NCI-H2107 treated with DMSO at 0.1 percent for 48 hours (cell line): ENCODE results near the gene OTOGL.
"Not testable (repeated sequence)": the region's sequence is repeated elsewhere in the genome, so short reads cannot be mapped to it uniquely, and the experiment has no call there.

Source experiments
- DNase-seq: peaks from one replicate; lab custom pipeline; 2025; ENCODE audit not compliant: unreplicated experiment; lab: John Stamatoyannopoulos, UW

Gene OTOGL

DNA sequence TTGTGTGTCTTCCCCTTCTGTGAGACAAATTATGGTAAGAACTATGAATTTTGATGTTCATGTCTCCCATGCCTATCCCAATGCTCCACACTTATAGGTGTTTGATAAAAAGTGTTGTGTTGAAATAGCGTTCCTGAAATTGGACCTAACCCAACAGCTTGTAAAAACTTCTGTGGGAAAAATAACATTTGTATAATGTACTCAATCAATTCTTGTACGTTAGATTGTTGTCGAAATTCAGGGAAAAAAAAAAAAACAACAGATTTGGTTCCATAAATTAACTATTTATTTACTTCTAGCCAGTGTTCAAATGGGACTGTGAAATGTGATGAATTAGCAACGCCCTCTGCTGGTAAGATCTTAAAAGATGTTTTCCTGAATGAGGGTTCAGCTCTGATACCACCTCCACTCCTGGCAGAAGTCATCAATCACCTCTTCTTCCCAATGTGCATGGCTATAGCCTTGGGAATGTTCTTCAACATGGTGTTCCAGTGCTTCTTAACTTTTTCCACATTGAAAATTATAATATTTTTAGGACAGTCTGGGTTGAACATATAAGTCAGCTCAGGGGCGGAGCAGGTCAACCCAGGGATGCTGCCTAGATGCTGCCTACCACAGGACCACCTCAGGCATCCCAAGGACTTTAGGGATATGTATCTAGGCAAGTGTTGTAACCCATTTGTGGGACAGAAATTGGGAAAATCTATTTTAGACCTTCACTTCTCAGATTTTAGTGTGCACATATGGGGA, 170.6 kb downstream of the OTOGL start:
- peak; percentile 50 for DNase-seq

DNA sequence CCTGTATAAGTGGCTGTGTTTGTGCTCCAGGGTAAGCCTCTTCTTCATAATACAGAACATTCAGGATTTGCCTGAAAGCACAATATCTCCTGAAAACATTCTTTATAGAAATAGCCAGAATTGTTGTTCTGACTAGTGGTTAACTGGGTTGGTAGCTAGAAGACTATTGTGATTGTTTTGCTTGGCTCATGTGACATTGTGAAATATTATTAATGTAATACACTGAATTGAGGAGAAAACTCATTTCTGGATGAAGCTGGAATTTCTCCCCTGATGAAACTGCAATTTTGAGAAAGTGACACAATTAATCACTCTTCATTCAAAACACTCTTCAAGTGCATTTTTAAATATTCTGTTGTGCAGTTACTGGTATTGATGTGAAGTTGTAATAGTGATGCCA, 172.4 kb downstream of the OTOGL start:
- no peak for DNase-seq

DNA sequence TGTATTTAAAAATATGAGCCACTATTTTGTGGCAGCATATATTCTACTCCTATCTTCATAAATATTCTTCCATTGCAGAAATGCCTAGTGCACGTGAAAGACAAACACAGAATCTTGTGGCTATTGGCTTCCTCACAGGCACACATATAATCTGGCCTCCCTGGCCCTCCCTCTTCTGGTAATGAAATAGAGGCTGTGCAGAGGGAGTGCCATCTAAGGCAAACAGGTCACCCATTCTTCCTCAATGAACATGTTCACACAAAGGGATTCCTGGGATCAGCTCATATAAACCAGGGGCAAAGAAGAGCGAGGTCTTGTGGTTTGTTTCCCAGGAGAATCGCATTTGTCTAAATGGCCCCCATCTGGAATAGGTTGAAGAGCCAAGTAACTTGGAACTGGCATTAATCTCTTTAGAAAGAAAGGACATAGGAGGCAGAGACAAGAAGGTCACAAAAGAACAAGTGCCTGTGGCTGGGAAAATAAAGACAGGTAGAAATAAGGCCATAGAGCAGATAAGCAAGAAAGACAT, 173.1 kb downstream of the OTOGL start:
- DNase-seq = no peak

DNA sequence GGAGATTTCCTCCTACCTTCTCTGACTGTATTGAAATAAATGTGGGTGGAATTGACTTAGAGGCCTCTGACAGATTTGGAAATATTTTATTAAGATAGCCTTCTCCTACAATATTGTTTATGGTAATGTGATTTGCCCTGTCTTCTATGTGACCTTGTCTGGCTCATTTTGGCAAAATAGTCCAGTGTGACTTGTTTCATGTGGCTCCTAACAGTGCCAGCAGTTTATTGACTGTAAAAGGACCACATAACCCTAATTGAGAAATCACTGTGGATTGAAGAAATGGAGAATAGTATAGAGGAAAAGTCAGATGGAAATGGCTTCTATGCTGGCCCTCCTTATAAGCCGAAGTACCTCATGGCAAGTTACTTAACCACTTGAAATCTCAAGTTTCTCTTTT, 173.8 kb downstream of the OTOGL start:
- no peak for DNase-seq

DNA sequence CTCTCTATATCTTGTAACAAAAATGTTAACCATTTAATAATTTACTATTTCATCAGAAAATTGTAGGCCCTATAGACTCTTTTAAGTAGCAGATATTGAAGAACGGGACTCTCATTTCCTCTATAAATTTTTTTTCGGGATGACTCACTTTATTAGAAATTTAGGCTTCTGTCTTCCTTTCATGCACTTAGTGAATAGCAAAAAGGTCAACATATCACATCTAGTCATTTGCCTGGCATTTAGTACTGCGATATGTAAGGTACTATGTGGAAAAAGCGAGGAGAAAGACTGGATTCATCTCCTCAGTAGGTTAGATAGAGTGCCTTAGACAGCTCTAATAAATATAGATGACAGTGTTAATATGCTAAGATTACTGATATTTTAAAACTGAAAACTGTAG, 178.4 kb downstream of the OTOGL start:
- no peak for DNase-seq

DNA sequence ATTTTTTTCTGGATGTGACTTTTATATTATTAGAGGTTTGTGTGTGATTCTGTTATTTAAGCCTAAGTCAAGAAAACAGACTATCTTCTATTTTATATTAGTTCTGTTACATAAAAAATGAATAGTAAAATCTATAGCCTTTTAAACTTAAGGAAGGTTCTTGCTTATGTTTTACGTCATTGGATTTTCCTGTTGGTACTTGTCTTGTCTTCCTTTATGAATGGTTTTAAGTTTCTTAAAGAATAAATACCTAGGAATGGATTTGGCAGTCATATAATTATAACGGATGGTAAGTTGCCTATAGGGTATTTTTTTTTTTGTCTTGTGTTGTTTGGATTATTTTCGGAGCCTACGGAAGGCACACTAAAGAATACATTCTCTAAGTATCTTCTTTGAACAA, 182.9 kb downstream of the OTOGL start:
- no peak for DNase-seq

DNA sequence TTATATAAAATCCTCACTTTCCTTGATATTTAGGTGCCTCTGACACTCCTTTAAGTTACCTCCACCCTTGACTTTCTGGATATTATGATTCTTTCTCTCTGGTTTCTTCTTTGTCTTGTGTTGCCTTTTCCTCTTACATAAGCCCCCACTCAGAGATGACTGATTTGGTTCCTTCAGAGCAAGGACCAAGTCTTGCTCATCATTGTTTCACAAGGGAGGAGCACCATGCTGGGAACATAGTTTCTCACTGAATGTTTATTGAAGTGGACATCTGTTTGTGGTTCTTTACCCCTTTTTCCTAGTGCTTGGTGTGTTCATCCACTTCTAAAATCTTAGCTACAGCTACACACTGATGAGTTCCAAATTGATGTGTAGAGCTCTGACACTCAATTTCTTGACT, 183.4 kb downstream of the OTOGL start:
- no peak for DNase-seq

DNA sequence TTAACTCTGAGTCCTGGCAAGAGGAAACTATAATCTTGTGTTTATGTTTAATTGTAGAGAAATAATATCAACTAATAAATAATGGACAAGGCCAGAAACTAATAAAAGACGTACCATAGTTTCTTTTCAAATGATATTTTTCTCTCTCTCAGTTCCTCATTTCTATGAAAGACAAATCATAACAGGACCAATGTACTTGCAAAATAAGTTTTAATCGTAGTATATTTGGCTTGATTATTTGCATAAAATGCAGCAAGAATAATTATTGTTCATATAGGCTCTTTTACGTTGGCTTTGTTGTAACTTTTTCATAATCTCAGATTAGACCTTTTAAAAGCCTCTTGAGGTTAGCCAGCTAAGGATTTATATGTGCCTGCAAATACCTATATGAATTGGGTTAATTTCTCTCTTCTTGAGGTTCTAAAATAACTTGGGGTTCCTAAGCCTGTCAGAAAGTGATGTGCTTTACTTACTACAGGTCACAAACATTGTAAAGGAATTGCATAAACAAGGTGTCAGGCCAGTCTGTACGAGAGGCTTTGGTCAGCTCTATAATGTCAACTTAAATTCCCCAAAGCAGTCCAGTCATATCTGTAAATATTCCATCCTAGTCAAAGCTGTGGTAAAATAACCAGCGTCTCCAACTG, 191.9 kb downstream of the OTOGL start:
- DNase-seq = no peak

DNA sequence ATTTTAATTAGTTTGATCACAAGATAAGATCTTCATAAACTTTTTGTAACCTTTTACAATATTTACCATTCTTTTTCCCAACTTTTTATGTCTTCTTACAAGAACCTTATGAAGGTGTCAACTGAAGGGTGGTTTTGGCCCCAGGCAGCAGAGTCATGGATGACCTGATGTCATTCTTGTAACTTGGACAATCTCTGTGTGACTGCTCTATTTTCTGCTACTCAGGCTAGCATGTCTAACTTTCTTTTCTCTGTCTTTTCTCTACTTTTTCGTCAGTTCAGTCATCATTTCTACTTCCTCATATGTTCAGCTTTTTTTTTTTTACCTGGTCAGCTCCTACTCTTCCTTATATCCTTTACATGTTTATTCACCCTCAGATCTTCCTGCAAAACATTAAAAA, 194.0 kb downstream of the OTOGL start:
- DNase-seq = no peak

DNA sequence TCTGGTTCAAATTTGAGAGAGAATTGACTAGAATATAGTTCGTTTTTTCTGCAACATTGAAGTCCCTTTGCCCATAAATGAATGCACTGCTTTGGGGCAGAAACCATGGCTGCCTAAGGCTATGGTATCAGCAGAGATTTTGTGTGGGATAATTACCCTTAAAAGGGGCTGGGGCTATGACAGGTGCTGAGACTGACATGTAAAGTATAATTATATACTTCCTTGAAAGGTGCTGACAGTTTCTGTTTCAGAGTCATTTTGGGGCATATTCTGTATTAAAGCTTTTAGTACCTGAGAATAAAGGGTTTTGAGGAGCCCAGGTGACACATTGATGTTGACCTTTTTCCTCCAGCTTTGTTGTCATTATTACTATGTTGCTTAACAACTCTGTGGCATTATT, 194.4 kb downstream of the OTOGL start:
- no peak for DNase-seq

DNA sequence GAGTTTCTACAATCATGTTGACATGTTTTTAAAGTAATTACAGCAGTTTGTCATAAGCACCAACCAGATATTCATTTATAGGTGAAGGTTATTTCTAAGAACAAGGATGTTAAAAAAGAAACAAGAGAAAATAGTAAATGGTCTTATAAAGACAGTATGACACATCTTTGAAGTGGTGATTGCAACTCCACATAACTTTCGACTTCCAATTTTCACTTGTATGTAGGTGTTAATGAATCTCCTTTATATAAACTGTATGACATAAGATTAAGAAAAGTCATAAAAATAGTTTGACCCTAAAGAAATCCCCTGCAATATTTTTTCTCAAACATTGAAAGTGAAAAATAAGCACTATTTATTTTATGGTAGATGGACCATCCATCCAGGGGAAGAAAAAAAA, 199.9 kb downstream of the OTOGL start:
- no peak for DNase-seq

DNA sequence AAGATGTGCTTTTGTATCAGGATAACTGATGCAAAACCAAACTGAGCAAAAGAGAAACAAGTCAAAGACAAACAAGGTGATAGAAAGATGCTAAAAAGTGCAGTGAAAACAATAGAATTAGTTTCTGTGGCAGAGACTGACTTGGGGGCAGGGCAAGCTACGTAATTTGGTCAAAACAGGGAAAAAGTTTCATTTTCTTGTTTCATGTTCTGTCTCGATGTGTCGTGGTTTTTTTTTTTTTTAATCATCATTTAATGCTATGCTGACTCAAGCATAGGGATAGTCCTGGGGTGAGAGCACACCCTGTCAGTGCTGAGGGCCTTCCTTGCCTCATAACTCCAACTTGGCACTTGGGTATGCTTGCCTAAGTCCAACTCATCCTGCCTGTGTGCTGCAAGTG, 200.6 kb downstream of the OTOGL start:
- DNase-seq = no peak

DNA sequence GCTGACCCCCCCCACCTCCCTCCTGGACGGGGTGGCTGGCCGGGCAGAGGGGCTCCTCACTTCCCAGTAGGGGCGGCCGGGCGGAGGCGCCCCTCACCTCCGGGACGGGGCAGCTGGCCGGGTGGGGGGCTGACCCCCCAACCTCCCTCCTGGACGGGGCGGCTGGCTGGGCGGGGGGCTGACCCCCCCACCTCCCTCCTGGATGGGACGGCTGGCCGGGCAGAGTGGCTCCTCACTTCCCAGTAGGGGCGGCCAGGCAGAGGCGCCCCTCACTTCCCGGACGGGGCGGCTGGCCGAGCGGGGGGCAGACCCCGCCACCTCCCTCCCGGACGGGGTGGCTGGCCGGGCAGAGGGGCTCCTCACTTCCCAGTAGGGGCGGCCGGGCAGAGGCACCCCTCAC, 208.1 kb downstream of the OTOGL start:
- DNase-seq = not testable (repeated sequence)

DNA sequence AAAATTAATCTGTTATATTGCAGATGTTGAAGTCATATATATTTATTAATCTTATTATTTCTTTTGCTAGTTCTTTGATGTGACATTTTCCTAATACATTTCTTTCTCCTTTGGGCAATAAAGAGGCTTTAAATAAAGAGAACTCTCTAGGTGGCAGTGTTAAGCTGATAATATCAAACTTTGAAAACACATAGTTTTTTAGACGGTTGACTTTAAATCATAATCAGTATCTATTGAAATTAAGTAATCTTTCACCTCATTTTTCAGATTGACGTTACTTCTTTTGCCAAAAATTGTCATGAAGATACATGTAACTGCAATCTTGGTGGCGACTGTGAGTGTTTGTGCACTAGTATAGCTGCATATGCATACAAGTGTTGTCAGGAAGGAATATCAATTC, 213.9 kb downstream of the OTOGL start:
- no peak for DNase-seq

DNA sequence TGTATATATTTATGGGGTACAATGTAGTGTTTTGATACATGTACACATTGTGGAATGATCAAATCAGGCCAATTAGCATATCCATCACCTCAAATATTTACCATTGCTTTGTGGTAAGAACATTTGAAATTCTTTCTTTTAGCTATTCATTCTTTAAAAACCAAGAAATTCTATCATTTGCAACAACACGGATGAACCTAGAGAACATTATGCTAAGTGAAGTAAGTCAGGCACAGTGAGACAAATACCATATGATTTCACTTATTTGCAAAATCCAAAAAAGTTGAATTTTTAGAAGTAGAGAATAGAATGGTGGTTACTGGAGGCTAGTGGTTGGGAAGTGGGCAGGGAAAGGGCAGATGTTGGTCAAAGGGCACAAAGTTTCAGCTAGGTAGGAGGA, 215.4 kb downstream of the OTOGL start:
- no peak for DNase-seq

DNA sequence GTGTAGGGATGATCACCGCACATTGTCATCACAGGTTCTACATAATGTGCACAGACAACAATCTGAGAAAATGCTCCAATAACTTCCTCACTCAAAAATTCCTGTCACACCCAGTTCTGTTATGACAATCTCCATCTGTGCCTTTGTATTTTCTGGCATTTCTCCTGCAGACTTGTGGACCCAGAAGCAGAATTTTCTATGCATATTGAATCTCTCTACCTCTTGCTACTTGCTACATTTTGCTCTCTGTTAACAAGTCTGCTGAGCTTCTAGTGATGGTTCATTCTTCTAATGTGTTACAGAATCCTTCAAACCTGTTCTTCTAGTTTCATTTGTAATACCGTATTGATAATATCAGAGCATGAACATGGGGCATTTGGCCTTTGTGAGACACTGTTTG, 216.9 kb downstream of the OTOGL start:
- DNase-seq = no peak

DNA sequence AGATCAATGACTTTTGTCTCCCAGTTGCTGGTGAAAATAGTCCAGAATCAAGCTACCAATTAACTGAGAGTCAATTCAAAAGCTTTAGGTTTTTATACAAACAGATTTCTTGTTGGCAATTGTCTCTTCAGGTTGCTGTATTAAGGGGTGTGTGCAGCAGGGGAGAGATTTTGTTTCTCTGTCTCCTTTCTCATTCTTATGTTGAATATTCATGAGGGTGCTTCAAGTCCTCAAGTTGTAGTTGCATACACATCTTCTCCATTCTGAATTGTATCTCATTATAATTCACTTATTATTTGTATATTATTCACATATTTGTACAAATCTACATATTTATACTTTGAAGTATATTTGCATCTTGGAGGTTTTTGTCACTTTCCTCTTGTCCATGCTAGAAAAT, 218.0 kb downstream of the OTOGL start:
- no peak for DNase-seq

DNA sequence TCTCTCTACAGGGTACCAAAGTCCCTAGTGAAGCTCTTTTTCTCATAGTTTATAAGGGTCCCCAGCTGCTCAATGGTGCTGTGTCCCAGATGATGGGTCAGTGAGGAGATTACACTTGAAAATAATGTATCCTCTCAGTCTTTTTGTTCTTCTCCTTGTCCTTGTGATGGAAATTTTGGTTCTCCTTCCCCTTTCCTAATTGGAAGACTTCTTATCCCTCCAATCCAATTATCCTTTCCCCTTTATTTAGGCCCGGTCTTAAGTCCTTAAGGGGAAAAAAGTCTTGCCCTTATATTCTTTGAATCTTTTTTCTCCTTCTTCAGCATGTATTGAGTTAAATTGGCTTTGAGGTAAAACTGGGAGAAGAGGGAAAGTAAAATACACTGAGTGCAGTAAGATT, 218.6 kb downstream of the OTOGL start:
- DNase-seq = no peak

DNA sequence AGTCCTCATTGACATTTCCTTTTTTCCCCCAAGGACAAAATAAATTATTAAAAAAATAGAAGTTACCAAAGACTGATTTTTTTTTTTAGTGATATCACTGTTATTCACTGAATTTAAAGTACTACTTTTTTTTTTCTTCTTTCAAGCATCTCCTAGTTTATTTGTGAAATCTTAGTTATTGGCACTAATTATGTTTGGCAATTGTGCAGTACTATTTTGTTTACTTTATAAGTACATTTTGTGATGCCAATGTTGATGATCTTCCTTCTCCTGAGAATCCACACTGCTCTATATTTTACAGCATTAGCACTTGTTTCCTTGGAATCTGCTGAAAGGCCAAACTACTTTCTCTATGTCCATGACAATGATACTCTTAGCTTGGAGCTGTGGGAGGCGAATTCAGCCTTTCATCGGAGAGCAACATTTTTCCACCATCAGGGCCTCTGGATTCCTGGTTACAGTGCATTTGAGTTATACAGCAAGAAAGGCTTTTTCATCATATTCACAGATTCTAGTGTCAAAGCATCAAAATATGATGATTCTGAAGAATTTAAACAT, 220.9 kb downstream of the OTOGL start:
- DNase-seq = no peak

DNA sequence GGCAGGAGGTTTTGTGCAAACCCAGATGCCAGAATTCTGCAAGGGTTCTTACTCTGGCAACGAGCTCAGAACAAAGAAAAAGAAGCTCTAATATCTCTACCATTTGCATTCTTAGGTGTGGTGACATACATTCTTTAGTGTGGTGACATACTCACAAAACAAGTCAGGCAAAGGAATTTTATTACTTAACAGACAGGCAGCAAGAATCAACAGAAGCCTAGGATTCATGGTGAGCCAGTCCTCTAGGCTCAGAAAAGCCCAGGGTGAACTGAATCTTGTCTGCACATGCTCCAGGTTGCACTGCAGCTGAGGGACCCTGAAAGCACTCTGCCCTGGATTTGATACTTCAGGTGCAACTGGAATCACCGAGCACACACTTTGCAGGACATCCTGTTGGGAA, 222.3 kb downstream of the OTOGL start:
- DNase-seq = no peak

DNA sequence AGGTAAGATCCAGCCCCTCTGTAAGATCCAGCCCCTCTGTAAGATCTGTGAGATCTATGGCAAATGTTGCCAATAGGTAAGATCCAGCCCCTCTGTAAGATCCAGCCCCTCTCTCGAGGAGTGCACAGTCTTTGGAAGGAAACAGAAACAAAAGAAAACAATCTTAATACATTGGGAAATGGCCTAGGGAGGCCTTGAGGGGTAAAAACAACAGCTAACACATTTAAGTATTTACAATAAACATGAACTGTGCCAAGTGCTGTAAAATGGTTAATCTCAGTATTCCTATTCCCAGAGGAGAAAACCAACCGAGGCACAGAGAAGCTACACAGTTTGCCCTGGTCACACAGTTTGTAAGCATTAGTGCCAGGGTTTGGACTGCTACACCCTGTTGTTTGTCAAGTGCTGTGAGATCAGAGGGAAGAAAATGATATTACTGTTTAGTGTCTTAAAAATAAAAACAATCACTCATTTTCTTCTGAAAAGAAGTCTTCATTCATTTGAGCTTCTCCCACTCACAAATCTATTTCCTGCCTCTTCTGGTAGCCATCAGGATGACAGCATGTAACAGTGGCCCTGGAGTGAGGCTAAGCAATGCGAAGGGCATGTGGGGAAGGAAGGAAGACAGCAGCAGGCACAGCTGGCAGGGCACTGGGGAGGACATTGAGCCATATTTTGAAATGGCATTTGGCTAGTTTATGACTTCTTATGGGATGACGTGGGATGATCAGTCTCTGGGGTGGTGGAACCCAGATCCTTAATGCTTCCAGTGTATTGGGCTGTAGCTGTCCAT, 226.0 kb downstream of the OTOGL start:
- DNase-seq = no peak

DNA sequence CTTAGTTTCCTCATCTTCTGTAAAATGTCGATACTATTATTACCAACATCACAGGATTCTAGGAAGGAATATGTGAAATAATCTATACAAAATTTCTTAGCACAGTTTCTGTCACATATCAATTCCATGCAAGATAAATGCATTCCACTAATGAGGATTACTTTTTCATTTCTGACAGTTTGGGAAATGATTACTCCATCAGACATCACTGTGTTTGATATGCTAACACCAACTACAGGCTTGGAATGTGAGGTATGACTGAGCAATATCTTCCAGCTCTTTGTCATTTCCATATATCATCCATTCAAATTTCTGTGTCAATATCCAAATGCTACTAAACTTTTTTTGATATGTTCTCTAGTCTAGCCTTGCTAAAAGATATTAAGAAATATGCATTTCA, 233.5 kb downstream of the OTOGL start:
- DNase-seq = no peak
